NB4 (cell line): ENCODE results near the gene NPDC1.
"Not testable (repeated sequence)": the region's sequence is repeated elsewhere in the genome, so short reads cannot be mapped to it uniquely, and the experiment has no call there.

Source experiments
- TF ChIP-seq, protein P1 (sequence below): IDR thresholded peaks from one replicate; pipeline ENCODE4 v1.5.1; 2012; ENCODE audit warnings: low read depth, low read length
- TF ChIP-seq, protein P2 (sequence below): IDR thresholded peaks from 2 replicates; pipeline ENCODE4 v1.6.1; 2011; ENCODE audit warnings: low read depth, low read length

DNA sequence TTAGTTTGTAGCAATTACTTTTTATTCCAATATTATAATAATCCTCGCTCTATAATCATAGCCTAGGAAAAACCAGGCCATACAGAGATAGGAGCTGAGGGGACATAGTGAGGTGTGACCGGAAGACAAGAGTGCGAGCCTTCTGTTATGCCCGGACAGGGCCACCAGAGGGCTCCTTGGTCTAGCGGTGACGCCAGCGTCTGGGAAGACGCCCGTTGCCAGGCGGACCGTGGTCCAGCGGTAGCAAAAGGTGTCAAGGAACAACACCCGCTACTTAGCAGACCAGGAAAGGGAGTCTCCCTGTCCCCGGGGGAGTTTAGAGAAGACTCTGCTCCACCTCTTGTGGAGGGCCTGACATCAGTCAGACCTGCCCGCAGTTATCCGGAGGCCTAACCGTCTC, 41.7 kb downstream of the NPDC1 start:
- TF ChIP-seq, protein P1, sequence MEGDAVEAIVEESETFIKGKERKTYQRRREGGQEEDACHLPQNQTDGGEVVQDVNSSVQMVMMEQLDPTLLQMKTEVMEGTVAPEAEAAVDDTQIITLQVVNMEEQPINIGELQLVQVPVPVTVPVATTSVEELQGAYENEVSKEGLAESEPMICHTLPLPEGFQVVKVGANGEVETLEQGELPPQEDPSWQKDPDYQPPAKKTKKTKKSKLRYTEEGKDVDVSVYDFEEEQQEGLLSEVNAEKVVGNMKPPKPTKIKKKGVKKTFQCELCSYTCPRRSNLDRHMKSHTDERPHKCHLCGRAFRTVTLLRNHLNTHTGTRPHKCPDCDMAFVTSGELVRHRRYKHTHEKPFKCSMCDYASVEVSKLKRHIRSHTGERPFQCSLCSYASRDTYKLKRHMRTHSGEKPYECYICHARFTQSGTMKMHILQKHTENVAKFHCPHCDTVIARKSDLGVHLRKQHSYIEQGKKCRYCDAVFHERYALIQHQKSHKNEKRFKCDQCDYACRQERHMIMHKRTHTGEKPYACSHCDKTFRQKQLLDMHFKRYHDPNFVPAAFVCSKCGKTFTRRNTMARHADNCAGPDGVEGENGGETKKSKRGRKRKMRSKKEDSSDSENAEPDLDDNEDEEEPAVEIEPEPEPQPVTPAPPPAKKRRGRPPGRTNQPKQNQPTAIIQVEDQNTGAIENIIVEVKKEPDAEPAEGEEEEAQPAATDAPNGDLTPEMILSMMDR, result peak; percentile 9
- TF ChIP-seq, protein P2, sequence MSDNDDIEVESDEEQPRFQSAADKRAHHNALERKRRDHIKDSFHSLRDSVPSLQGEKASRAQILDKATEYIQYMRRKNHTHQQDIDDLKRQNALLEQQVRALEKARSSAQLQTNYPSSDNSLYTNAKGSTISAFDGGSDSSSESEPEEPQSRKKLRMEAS, result not testable (repeated sequence)
